ENCODE measurements around the gene SLC9A5. TPM values are rescaled to one million over a fixed set of nuclear protein-coding genes. Genes with fewer than 3 reads are reported as not detected.

Gene SLC9A5
- total RNA-seq, 1 experiment from 2014 or later: 10.3 TPM

- CTCF ChIA-PET: interaction anchor here (0.5 to 5.0 kb wide), 47 partner anchors 8 to 301 kb away, joined by 3 to 57 read pairs (median 5); partner anchors contain the start of genes ATP6V0D1, B3GNT9, CES3 and ELMO3
- H3K27ac Mint-ChIP-seq: peak overlapping the region; percentile 85
- TF ChIP-seq MXD4 (CRISPR knock-in tag; IDR thresholded peaks at IDR 0.05; ENCODE audit: borderline replicate concordance) (no peak), NR3C1 (CRISPR knock-in tag; conservative IDR thresholded peaks at IDR 0.05; ENCODE audit: low read depth) (no peak), CREM (CRISPR knock-in tag; IDR thresholded peaks at IDR 0.05) (peak; percentile 83), GABPB1 (CRISPR knock-in tag; IDR thresholded peaks at IDR 0.05) (peak; percentile 67), NR1H2 (CRISPR knock-in tag; IDR thresholded peaks at IDR 0.05) (no peak), MAX (CRISPR knock-in tag; IDR thresholded peaks at IDR 0.05) (peak; percentile 89), NFATC4 (CRISPR knock-in tag; IDR thresholded peaks at IDR 0.05) (no peak), RELA (CRISPR knock-in tag; IDR thresholded peaks at IDR 0.05; ENCODE audit: borderline replicate concordance) (no peak), FOXP1 (CRISPR knock-in tag; IDR thresholded peaks at IDR 0.05; ENCODE audit: borderline replicate concordance) (0 out of 2 replicates have a peak, but pooled peaks have one; percentile 33), AR (CRISPR knock-in tag; IDR thresholded peaks at IDR 0.05) (no peak), GRHL2 (CRISPR knock-in tag; IDR thresholded peaks at IDR 0.05; ENCODE audit: insufficient replicate concordance, severe bottlenecking) (no peak), NR2C2 (CRISPR knock-in tag; IDR thresholded peaks at IDR 0.05) (no peak), RORB (CRISPR knock-in tag; IDR thresholded peaks at IDR 0.05) (no peak)
- TF ChIP-seq, protein P1, sequence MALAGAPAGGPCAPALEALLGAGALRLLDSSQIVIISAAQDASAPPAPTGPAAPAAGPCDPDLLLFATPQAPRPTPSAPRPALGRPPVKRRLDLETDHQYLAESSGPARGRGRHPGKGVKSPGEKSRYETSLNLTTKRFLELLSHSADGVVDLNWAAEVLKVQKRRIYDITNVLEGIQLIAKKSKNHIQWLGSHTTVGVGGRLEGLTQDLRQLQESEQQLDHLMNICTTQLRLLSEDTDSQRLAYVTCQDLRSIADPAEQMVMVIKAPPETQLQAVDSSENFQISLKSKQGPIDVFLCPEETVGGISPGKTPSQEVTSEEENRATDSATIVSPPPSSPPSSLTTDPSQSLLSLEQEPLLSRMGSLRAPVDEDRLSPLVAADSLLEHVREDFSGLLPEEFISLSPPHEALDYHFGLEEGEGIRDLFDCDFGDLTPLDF (CRISPR knock-in tag; IDR thresholded peaks at IDR 0.05): no peak
- TF ChIP-seq, protein P2, sequence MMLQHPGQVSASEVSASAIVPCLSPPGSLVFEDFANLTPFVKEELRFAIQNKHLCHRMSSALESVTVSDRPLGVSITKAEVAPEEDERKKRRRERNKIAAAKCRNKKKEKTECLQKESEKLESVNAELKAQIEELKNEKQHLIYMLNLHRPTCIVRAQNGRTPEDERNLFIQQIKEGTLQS (CRISPR knock-in tag; conservative IDR thresholded peaks at IDR 0.05): no peak
- TF ChIP-seq, protein P3, sequence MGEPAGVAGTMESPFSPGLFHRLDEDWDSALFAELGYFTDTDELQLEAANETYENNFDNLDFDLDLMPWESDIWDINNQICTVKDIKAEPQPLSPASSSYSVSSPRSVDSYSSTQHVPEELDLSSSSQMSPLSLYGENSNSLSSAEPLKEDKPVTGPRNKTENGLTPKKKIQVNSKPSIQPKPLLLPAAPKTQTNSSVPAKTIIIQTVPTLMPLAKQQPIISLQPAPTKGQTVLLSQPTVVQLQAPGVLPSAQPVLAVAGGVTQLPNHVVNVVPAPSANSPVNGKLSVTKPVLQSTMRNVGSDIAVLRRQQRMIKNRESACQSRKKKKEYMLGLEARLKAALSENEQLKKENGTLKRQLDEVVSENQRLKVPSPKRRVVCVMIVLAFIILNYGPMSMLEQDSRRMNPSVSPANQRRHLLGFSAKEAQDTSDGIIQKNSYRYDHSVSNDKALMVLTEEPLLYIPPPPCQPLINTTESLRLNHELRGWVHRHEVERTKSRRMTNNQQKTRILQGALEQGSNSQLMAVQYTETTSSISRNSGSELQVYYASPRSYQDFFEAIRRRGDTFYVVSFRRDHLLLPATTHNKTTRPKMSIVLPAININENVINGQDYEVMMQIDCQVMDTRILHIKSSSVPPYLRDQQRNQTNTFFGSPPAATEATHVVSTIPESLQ (CRISPR knock-in tag; IDR thresholded peaks at IDR 0.05): no peak
- TF ChIP-seq, protein P4, sequence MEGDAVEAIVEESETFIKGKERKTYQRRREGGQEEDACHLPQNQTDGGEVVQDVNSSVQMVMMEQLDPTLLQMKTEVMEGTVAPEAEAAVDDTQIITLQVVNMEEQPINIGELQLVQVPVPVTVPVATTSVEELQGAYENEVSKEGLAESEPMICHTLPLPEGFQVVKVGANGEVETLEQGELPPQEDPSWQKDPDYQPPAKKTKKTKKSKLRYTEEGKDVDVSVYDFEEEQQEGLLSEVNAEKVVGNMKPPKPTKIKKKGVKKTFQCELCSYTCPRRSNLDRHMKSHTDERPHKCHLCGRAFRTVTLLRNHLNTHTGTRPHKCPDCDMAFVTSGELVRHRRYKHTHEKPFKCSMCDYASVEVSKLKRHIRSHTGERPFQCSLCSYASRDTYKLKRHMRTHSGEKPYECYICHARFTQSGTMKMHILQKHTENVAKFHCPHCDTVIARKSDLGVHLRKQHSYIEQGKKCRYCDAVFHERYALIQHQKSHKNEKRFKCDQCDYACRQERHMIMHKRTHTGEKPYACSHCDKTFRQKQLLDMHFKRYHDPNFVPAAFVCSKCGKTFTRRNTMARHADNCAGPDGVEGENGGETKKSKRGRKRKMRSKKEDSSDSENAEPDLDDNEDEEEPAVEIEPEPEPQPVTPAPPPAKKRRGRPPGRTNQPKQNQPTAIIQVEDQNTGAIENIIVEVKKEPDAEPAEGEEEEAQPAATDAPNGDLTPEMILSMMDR (IDR thresholded peaks at IDR 0.05): no peak
- TF ChIP-seq, protein P5, sequence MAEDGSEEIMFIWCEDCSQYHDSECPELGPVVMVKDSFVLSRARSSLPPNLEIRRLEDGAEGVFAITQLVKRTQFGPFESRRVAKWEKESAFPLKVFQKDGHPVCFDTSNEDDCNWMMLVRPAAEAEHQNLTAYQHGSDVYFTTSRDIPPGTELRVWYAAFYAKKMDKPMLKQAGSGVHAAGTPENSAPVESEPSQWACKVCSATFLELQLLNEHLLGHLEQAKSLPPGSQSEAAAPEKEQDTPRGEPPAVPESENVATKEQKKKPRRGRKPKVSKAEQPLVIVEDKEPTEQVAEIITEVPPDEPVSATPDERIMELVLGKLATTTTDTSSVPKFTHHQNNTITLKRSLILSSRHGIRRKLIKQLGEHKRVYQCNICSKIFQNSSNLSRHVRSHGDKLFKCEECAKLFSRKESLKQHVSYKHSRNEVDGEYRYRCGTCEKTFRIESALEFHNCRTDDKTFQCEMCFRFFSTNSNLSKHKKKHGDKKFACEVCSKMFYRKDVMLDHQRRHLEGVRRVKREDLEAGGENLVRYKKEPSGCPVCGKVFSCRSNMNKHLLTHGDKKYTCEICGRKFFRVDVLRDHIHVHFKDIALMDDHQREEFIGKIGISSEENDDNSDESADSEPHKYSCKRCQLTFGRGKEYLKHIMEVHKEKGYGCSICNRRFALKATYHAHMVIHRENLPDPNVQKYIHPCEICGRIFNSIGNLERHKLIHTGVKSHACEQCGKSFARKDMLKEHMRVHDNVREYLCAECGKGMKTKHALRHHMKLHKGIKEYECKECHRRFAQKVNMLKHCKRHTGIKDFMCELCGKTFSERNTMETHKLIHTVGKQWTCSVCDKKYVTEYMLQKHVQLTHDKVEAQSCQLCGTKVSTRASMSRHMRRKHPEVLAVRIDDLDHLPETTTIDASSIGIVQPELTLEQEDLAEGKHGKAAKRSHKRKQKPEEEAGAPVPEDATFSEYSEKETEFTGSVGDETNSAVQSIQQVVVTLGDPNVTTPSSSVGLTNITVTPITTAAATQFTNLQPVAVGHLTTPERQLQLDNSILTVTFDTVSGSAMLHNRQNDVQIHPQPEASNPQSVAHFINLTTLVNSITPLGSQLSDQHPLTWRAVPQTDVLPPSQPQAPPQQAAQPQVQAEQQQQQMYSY (CRISPR knock-in tag; IDR thresholded peaks at IDR 0.05): peak; percentile 48; the same call in 1 of the 2 replicates
- TF ChIP-seq, protein P6, sequence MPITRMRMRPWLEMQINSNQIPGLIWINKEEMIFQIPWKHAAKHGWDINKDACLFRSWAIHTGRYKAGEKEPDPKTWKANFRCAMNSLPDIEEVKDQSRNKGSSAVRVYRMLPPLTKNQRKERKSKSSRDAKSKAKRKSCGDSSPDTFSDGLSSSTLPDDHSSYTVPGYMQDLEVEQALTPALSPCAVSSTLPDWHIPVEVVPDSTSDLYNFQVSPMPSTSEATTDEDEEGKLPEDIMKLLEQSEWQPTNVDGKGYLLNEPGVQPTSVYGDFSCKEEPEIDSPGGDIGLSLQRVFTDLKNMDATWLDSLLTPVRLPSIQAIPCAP (CRISPR knock-in tag; IDR thresholded peaks at IDR 0.05): no peak
Measured at GRCh38 chr16:67246081-67246755, 2.6 kb upstream of the SLC9A5 start.

More at GRCh38 chr16:67246081-67246755, 2.6 kb upstream of the SLC9A5 start:
- H3K4me1 Mint-ChIP-seq: peaks cover 41% of the 10 kb centered on the region
- peak; percentile 50 for ATAC-seq
- peaks cover 34% of the 10 kb centered on the region for H3K27me3 Mint-ChIP-seq (ENCODE audit: low read depth)
- H3K9me3 Mint-ChIP-seq: no peaks in the 10 kb centered on the region
- no peaks in the 10 kb centered on the region for H3K36me3 Mint-ChIP-seq
- peak overlapping the region; percentile 89 for H3K4me3 Mint-ChIP-seq
- DNase-seq (ENCODE audit: low spot score): peak; percentile 87
- POLR2A ChIA-PET: interaction anchor here (0.6 to 3.2 kb wide), 8 partner anchors 9 to 197 kb away, joined by 3 to 26 read pairs (median 6); partner anchors contain the start of gene TMEM208

Data from WTC11 (cell line).